ENCODE results near the gene SSR3. TPM values are rescaled to one million over a fixed set of nuclear protein-coding genes. Genes with fewer than 3 reads are reported as not detected.

The SSR3 gene
- total RNA-seq, 2 experiments from 2014 or later: 139 to 143 TPM

GRCh38 chr3:156522673-156523072, 32.2 kb downstream of the SSR3 start:
- no peak for DNase-seq
- Mint-ChIP-seq H3K36me3 (ENCODE audit: low read depth) (peaks cover 16% of the 10 kb centered on the region), H3K9me3 (peaks cover 6% of the 10 kb centered on the region), H3K27me3 (peaks cover 34% of the 10 kb centered on the region), H3K27ac (no peak overlapping the region), H3K4me3 (no peak overlapping the region), H3K4me1 (peaks cover 45% of the 10 kb centered on the region)
- POLR2A ChIA-PET: no interaction called here
- CTCF ChIA-PET: no interaction called here

- H3K4me1 Mint-ChIP-seq: peaks cover 38% of the 10 kb centered on the region
- peaks cover 48% of the 10 kb centered on the region for H3K27me3 Mint-ChIP-seq
- DNase-seq: no peak
- no peak overlapping the region for H3K4me3 Mint-ChIP-seq
- no peak overlapping the region for H3K27ac Mint-ChIP-seq
- ChIA-PET CTCF (interaction anchor here (1.1 to 1.5 kb wide), 4 partner anchors 14 to 369 kb away, joined by 3 to 5 read pairs (median 4); partner anchors contain the start of gene SSR3), POLR2A (no interaction called here)
- H3K9me3 Mint-ChIP-seq: peaks cover 6% of the 10 kb centered on the region
- H3K36me3 Mint-ChIP-seq (ENCODE audit: low read depth): peaks cover 14% of the 10 kb centered on the region
Observed at GRCh38 chr3:156519758-156520162, 35.2 kb downstream of the SSR3 start.

GRCh38 chr3:156518726-156519125, 36.2 kb downstream of the SSR3 start:
- POLR2A ChIA-PET: interaction anchor here (0.7 kb wide), 1 partner anchor 44 kb away, joined by 3 read pairs; no protein-coding TSS in a partner anchor
- H3K9me3 Mint-ChIP-seq: peaks cover 1% of the 10 kb centered on the region
- H3K27ac Mint-ChIP-seq: no peak overlapping the region

GRCh38 chr3:156516961-156517360, 38.0 kb downstream of the SSR3 start:
- DNase-seq: no peak
- no peaks in the 10 kb centered on the region for H3K9me3 Mint-ChIP-seq
- CTCF ChIA-PET: interaction anchor here (1.1 kb wide), 1 partner anchor 350 kb away, joined by 3 read pairs; no protein-coding TSS in a partner anchor
- no peak overlapping the region for H3K4me3 Mint-ChIP-seq
- H3K36me3 Mint-ChIP-seq (ENCODE audit: low read depth): peaks cover 1% of the 10 kb centered on the region
- POLR2A ChIA-PET: no interaction called here
- H3K4me1 Mint-ChIP-seq: peaks cover 27% of the 10 kb centered on the region
- H3K27me3 Mint-ChIP-seq: peaks cover 35% of the 10 kb centered on the region
- no peak overlapping the region for H3K27ac Mint-ChIP-seq

More at GRCh38 chr3:156518726-156519125, 36.2 kb downstream of the SSR3 start:
- no peak overlapping the region for H3K4me3 Mint-ChIP-seq
- peaks cover 6% of the 10 kb centered on the region for H3K36me3 Mint-ChIP-seq (ENCODE audit: low read depth)
- peaks cover 43% of the 10 kb centered on the region for H3K27me3 Mint-ChIP-seq
- DNase-seq: no peak
- CTCF ChIA-PET: interaction anchor here (1.2 to 1.5 kb wide), 2 partner anchors 36 to 368 kb away, joined by 3 to 5 read pairs; partner anchors contain the start of gene SSR3
- peaks cover 28% of the 10 kb centered on the region for H3K4me1 Mint-ChIP-seq

- Mint-ChIP-seq H3K4me3 (no peak overlapping the region), H3K4me1 (peaks cover 34% of the 10 kb centered on the region), H3K27me3 (peaks cover 33% of the 10 kb centered on the region), H3K36me3 (ENCODE audit: low read depth) (peaks cover 1% of the 10 kb centered on the region), H3K9me3 (no peaks in the 10 kb centered on the region), H3K27ac (no peak overlapping the region)
- POLR2A ChIA-PET: no interaction called here
- DNase-seq: no peak
- CTCF ChIA-PET: no interaction called here
Observed at GRCh38 chr3:156516284-156516683, 38.6 kb downstream of the SSR3 start.

GRCh38 chr3:156513619-156514018, 41.3 kb downstream of the SSR3 start:
- Mint-ChIP-seq H3K27ac (no peak overlapping the region), H3K27me3 (peaks cover 25% of the 10 kb centered on the region), H3K4me1 (peaks cover 24% of the 10 kb centered on the region), H3K4me3 (no peak overlapping the region), H3K36me3 (ENCODE audit: low read depth) (peaks cover 1% of the 10 kb centered on the region), H3K9me3 (no peaks in the 10 kb centered on the region)
- DNase-seq: no peak
- ChIA-PET CTCF (interaction anchor here (0.6 to 1.4 kb wide), 3 partner anchors 10 to 387 kb away, joined by 3 to 5 read pairs (median 4); no protein-coding TSS in a partner anchor), POLR2A (no interaction called here)

GRCh38 chr3:156511987-156512677, 42.8 kb downstream of the SSR3 start:
- H3K27ac Mint-ChIP-seq: peak overlapping the region; percentile 3
- POLR2A ChIA-PET: no interaction called here
- no peaks in the 10 kb centered on the region for H3K9me3 Mint-ChIP-seq
- no peak overlapping the region for H3K4me3 Mint-ChIP-seq
- H3K36me3 Mint-ChIP-seq (ENCODE audit: low read depth): no peaks in the 10 kb centered on the region
- DNase-seq: peak; percentile 26
- CTCF ChIA-PET: interaction anchor here (1.1 to 2.4 kb wide), 2 partner anchors 26 to 625 kb away, joined by 3 to 8 read pairs; no protein-coding TSS in a partner anchor
- H3K27me3 Mint-ChIP-seq: peaks cover 19% of the 10 kb centered on the region
- H3K4me1 Mint-ChIP-seq: peaks cover 23% of the 10 kb centered on the region

GRCh38 chr3:156509189-156510174, 45.4 kb downstream of the SSR3 start:
- Mint-ChIP-seq H3K9me3 (no peaks in the 10 kb centered on the region), H3K27ac (no peak overlapping the region), H3K36me3 (ENCODE audit: low read depth) (no peaks in the 10 kb centered on the region), H3K4me3 (no peak overlapping the region), H3K4me1 (peaks cover 23% of the 10 kb centered on the region), H3K27me3 (peaks cover 29% of the 10 kb centered on the region)
- ChIA-PET POLR2A (no interaction called here), CTCF (interaction anchor here (0.8 to 2.4 kb wide), 12 partner anchors 15 to 723 kb away, joined by 3 to 8 read pairs (median 3); no protein-coding TSS in a partner anchor)
- DNase-seq: peak; percentile 20

- peaks cover 2% of the 10 kb centered on the region for H3K9me3 Mint-ChIP-seq
- peaks cover 45% of the 10 kb centered on the region for H3K27me3 Mint-ChIP-seq
- no peak overlapping the region for H3K4me3 Mint-ChIP-seq
- H3K4me1 Mint-ChIP-seq: peaks cover 17% of the 10 kb centered on the region
- ChIA-PET POLR2A (no interaction called here), CTCF (interaction anchor here (1.0 to 3.3 kb wide), 2 partner anchors 24 to 49 kb away, joined by 3 to 10 read pairs; no protein-coding TSS in a partner anchor)
- no peaks in the 10 kb centered on the region for H3K36me3 Mint-ChIP-seq (ENCODE audit: low read depth)
- H3K27ac Mint-ChIP-seq: no peak overlapping the region
- DNase-seq: no peak
Observed at GRCh38 chr3:156507285-156507684, 47.6 kb downstream of the SSR3 start.

GRCh38 chr3:156498307-156498706, 56.6 kb downstream of the SSR3 start:
- no peak overlapping the region for H3K27ac Mint-ChIP-seq
- no peaks in the 10 kb centered on the region for H3K9me3 Mint-ChIP-seq
- peaks cover 24% of the 10 kb centered on the region for H3K27me3 Mint-ChIP-seq
- no peak for DNase-seq
- no peak overlapping the region for H3K4me3 Mint-ChIP-seq
- H3K4me1 Mint-ChIP-seq: peaks cover 4% of the 10 kb centered on the region
- H3K36me3 Mint-ChIP-seq (ENCODE audit: low read depth): no peaks in the 10 kb centered on the region
- POLR2A ChIA-PET: no interaction called here
- CTCF ChIA-PET: no interaction called here

GRCh38 chr3:156497326-156497725, 57.6 kb downstream of the SSR3 start:
- ChIA-PET POLR2A (no interaction called here), CTCF (no interaction called here)
- no peaks in the 10 kb centered on the region for H3K9me3 Mint-ChIP-seq
- no peak overlapping the region for H3K4me3 Mint-ChIP-seq
- H3K27me3 Mint-ChIP-seq: peaks cover 20% of the 10 kb centered on the region
- H3K27ac Mint-ChIP-seq: no peak overlapping the region
- H3K4me1 Mint-ChIP-seq: peaks cover 4% of the 10 kb centered on the region
- no peaks in the 10 kb centered on the region for H3K36me3 Mint-ChIP-seq (ENCODE audit: low read depth)
- DNase-seq: no peak

- ChIA-PET POLR2A (no interaction called here), CTCF (no interaction called here)
- peaks cover 4% of the 10 kb centered on the region for H3K4me1 Mint-ChIP-seq
- H3K9me3 Mint-ChIP-seq: no peaks in the 10 kb centered on the region
- no peak overlapping the region for H3K27ac Mint-ChIP-seq
- no peaks in the 10 kb centered on the region for H3K36me3 Mint-ChIP-seq (ENCODE audit: low read depth)
- no peak overlapping the region for H3K4me3 Mint-ChIP-seq
- DNase-seq: no peak
- peaks cover 22% of the 10 kb centered on the region for H3K27me3 Mint-ChIP-seq
Observed at GRCh38 chr3:156495816-156496215, 59.1 kb downstream of the SSR3 start.

- Mint-ChIP-seq H3K27me3 (peaks cover 20% of the 10 kb centered on the region), H3K4me3 (no peak overlapping the region), H3K36me3 (ENCODE audit: low read depth) (no peaks in the 10 kb centered on the region), H3K4me1 (peaks cover 4% of the 10 kb centered on the region), H3K27ac (no peak overlapping the region), H3K9me3 (no peaks in the 10 kb centered on the region)
- ChIA-PET CTCF (no interaction called here), POLR2A (no interaction called here)
- DNase-seq: no peak
Observed at GRCh38 chr3:156493887-156494286, 61.0 kb downstream of the SSR3 start.
